IMR-90 (cell line): Measurements from ENCODE around the gene RMDN2. TPM values are rescaled to one million over a fixed set of nuclear protein-coding genes. Genes with fewer than 3 reads are reported as not detected.
"Not testable (repeated sequence)": the region's sequence is repeated elsewhere in the genome, so short reads cannot be mapped to it uniquely, and the experiment has no call there.

Experiments
- ATAC-seq: fragments of 200-7000 bp; cut with Tn5 transposase; 2 replicates; pipeline ENCODE4 v1.9.1; 2020; ENCODE audit warnings: low read depth, mild to moderate bottlenecking, moderate library complexity
- BruUV-seq: library from RNA; stranded (reverse); fragments of 400-500 nt; replicated peaks from 2 replicates; lab custom pipeline; 2021; lab: Mats Ljungman, UMichigan
- CTCF ChIA-PET: fragments of 300-600 bp; formaldehyde crosslinking; extraction: SDS; loops from one replicate; lab custom pipeline; 2021; ENCODE audit warnings: antibody characterized with exemption; lab: Yijun Ruan, JAX
- POLR2A ChIA-PET: fragments of 300-600 bp; sonication (Branson Sonifier 250); formaldehyde crosslinking; loops from one replicate; lab custom pipeline; 2022; ENCODE audit warnings: antibody characterized with exemption; ENCODE audit not compliant: unreplicated experiment; lab: Charles Lee
- DNase-seq: peaks from one replicate; pipeline ENCODE4 v3.0.0; 2013
- H2AFZ ChIP-seq: replicated peaks from 2 replicates; pipeline ENCODE3; 2013; ENCODE audit warnings: low read length, mild to moderate bottlenecking; ENCODE audit not compliant: poor library complexity
- H2AK5ac ChIP-seq: 2 replicates; pipeline ENCODE4 v1.6.1; 2013; ENCODE audit warnings: low read depth, low read length, inconsistent platforms
- H2AK9ac ChIP-seq: replicated peaks from 2 replicates; pipeline ENCODE3; 2013; ENCODE audit warnings: mild to moderate bottlenecking, low read depth, low read length, moderate library complexity; ENCODE audit not compliant: poor library complexity
- H2BK120ac ChIP-seq: 2 replicates; pipeline ENCODE4 v1.6.1; 2013; ENCODE audit warnings: low read depth, low read length, inconsistent platforms
- H2BK15ac ChIP-seq: 3 replicates; pipeline ENCODE4 v1.6.1; 2013; ENCODE audit warnings: low read depth, low read length, inconsistent platforms
- H2BK20ac ChIP-seq: 2 replicates; pipeline ENCODE4 v1.6.1; 2013; ENCODE audit warnings: low read depth, mild to moderate bottlenecking, inconsistent platforms, low read length, moderate library complexity
- H2BK5ac ChIP-seq: 2 replicates; pipeline ENCODE4 v1.6.1; 2013; ENCODE audit warnings: mild to moderate bottlenecking, low read depth, low read length, inconsistent platforms; ENCODE audit not compliant: poor library complexity, severe bottlenecking
- H3K14ac ChIP-seq: replicated peaks from 2 replicates; pipeline ENCODE4 v1.6.1; 2013; ENCODE audit warnings: low read depth, low read length, inconsistent platforms
- H3K18ac ChIP-seq: 2 replicates; pipeline ENCODE4 v1.6.1; 2013; ENCODE audit warnings: low read depth, low read length, control low read depth
- H3K23ac ChIP-seq: 2 replicates; pipeline ENCODE4 v1.6.1; 2013; ENCODE audit warnings: low read depth, low read length, inconsistent platforms
- H3K27ac ChIP-seq: 2 replicates; pipeline ENCODE4 v1.5.1; 2013; ENCODE audit warnings: mild to moderate bottlenecking, control low read depth, low read length; ENCODE audit not compliant: insufficient read depth
- H3K27me3 ChIP-seq: 2 replicates; pipeline ENCODE4 v1.6.1; 2013; ENCODE audit warnings: low read length; ENCODE audit not compliant: control insufficient read depth, insufficient read depth
- H3K36me3 ChIP-seq: 2 replicates; pipeline ENCODE4 v1.6.1; 2013; ENCODE audit warnings: low read length, mixed read lengths; ENCODE audit not compliant: control insufficient read depth, insufficient read depth
- H3K4ac ChIP-seq: 2 replicates; pipeline ENCODE4 v1.6.1; 2013; ENCODE audit warnings: low read depth, low read length, inconsistent platforms
- H3K4me1 ChIP-seq: 2 replicates; pipeline ENCODE4 v1.6.1; 2013; ENCODE audit warnings: low read length, mixed read lengths; ENCODE audit not compliant: control insufficient read depth, insufficient read depth
- H3K4me2 ChIP-seq: 2 replicates; pipeline ENCODE4 v1.6.1; 2013; ENCODE audit warnings: low read depth, mild to moderate bottlenecking, control low read depth, low read length, moderate library complexity
- H3K4me3 ChIP-seq: 2 replicates; pipeline ENCODE4 v1.5.1; 2013; ENCODE audit warnings: low read depth, mild to moderate bottlenecking, control low read depth, low read length, moderate library complexity; ENCODE audit not compliant: insufficient read depth
- H3K56ac ChIP-seq: 2 replicates; pipeline ENCODE4 v1.6.1; 2013; ENCODE audit warnings: low read length, inconsistent platforms; ENCODE audit not compliant: insufficient read depth; ENCODE audit errors: extremely low read depth
- H3K79me1 ChIP-seq, 2 experiments: 2 replicates each; pipeline ENCODE4 v1.6.1; 2013; ENCODE audit warnings: low read length in 2 of 2, inconsistent platforms in 1 of 2, low read depth in 1 of 2
- H3K9ac ChIP-seq: 2 replicates; pipeline ENCODE4 v1.6.1; 2013; ENCODE audit warnings: low read depth, low read length, control low read depth
- H3K9me1 ChIP-seq: 2 replicates; pipeline ENCODE4 v1.6.1; 2013; ENCODE audit warnings: low read length, inconsistent platforms; ENCODE audit not compliant: insufficient read depth
- H3K9me3 ChIP-seq: 2 replicates; pipeline ENCODE4 v1.6.1; 2013; ENCODE audit warnings: low read length; ENCODE audit not compliant: control insufficient read depth, insufficient read depth
- H4K20me1 ChIP-seq: 2 replicates; pipeline ENCODE4 v1.6.1; 2013; ENCODE audit warnings: low read length, inconsistent platforms; ENCODE audit not compliant: insufficient read depth
- H4K5ac ChIP-seq: 2 replicates; pipeline ENCODE4 v1.6.1; 2013; ENCODE audit warnings: mild to moderate bottlenecking, low read depth, low read length, control low read depth
- H4K8ac ChIP-seq, 2 experiments: 2 replicates each; pipeline ENCODE4 v1.6.1; 2013; ENCODE audit warnings: low read depth in 2 of 2, low read length in 2 of 2, control low read depth in 1 of 2, inconsistent platforms in 1 of 2
- H4K91ac ChIP-seq: 2 replicates; pipeline ENCODE4 v1.6.1; 2013; ENCODE audit warnings: low read depth, low read length, inconsistent platforms; ENCODE audit not compliant: insufficient read depth
- WGBS, 2 experiments: methylation state at CpG; one replicate each; pipeline versions ENCODE4 v1.1.5 to v1.1.7; 2013; ENCODE audit warnings: missing lambda C conversion rate in 2 of 2; ENCODE audit not compliant: insufficient read length in 1 of 2; ENCODE audit errors: extremely low coverage in 2 of 2; 5-methylcytosine and 5-hydroxymethylcytosine counted together
- dilution Hi-C: fragments of 300-500 bp; cut with HindIII; formaldehyde crosslinking; loops from one replicate; pipeline ENCODE4 v1.14.3; 2018; ENCODE audit warnings: low sequenced_read_pairs; ENCODE audit not compliant: unreplicated experiment
- in situ Hi-C: fragments of 300-500 bp; cut with MboI; formaldehyde crosslinking; loops from 3 replicates; pipeline ENCODE4 v1.14.3; 2019; ENCODE audit warnings: low sequenced_read_pairs, inconsistent platforms, mixed read lengths
- intact Hi-C: fragments of 100-400 bp; cut with micrococcal nuclease; formaldehyde crosslinking; loops from 2 replicates; pipeline ENCODE4 v1.10.0; 2022
- polyA plus RNA-seq, 3 experiments: library from polyadenylated mRNA; depleted of rRNA; stranded (reverse); fragments of >200 nt; gene quantifications; 2 replicates each; pipeline ENCODE4 v1.2.3, GENCODE V29; 2012; ENCODE audit warnings: low replicate concordance in 1 of 3
- total RNA-seq: library from RNA; depleted of rRNA; stranded (reverse); fragments of >200 nt; gene quantifications from 2 replicates; pipeline ENCODE4 v1.2.3, GENCODE V29; 2012

RMDN2 gene
- total and polyA plus RNA-seq, 2 of the 4 experiments (the other 2 are of a cell fraction): 2.3 to 3.0 TPM

DNA sequence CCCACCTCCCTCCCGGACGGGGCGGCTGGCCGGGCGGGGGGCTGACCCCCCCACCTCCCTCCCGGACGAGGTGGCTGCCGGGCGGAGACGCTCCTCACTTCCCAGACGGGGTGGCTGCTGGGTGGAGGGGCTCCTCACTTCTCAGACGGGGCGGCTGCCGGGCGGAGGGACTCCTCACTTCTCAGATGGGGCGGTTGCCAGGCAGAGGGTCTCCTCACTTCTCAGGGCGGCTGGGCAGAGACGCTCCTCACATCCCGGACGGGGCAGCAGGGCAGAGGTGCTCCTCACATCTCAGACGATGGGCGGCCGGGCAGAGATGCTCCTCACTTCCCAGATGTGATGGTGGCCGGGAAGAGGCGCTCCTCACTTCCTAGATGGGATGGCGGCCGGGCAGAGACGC is 7.8 kb downstream of the RMDN2 start:
- CTCF ChIA-PET, H2BK5ac ChIP-seq, BruUV-seq, intact Hi-C loops, H2AFZ ChIP-seq, H3K4me2 ChIP-seq, dilution Hi-C loops, H2AK5ac ChIP-seq, H4K20me1 ChIP-seq, in situ Hi-C loops, H3K9me3 ChIP-seq, H2AK9ac ChIP-seq, H3K4me1 ChIP-seq, H4K91ac ChIP-seq, H3K27ac ChIP-seq, H3K4me3 ChIP-seq, H2BK15ac ChIP-seq, H3K18ac ChIP-seq, H3K36me3 ChIP-seq, H4K5ac ChIP-seq, ATAC-seq, POLR2A ChIA-PET, H4K8ac ChIP-seq, H3K23ac ChIP-seq, H3K9ac ChIP-seq, H2BK20ac ChIP-seq, H3K79me1 ChIP-seq, H3K27me3 ChIP-seq, H3K9me1 ChIP-seq, H3K56ac ChIP-seq, H3K4ac ChIP-seq, H3K14ac ChIP-seq, DNase-seq, H2BK120ac ChIP-seq: not testable (repeated sequence)
- no CpG with 5 or more reads among the region's 28 CpGs for WGBS, 2 experiments
